Lower lobe of right lung (tissue), 2 donors: ENCODE results near the gene MAGI3. TPM values are rescaled to one million over a fixed set of nuclear protein-coding genes. Genes with fewer than 3 reads are reported as not detected.
"Not testable (repeated sequence)": the region's sequence is repeated elsewhere in the genome, so short reads cannot be mapped to it uniquely, and the experiment has no call there.

Experiments
- ATAC-seq, 2 donors: fragments of 200-7000 bp; cut with Tn5 transposase; one replicate each; pipeline ENCODE4 v1.9.1; 2020 to 2022; ENCODE audit warnings: mild to moderate bottlenecking in 2 of 2, moderate library complexity in 2 of 2
- DNase-seq: peaks from one replicate; pipeline ENCODE4 v3.0.0-alpha.2; 2020
- H3K27ac ChIP-seq: fragments of 200-600 bp; one replicate; pipeline ENCODE4 v1.8.0; 2022
- H3K27me3 ChIP-seq: fragments of 200-600 bp; one replicate; pipeline ENCODE4 v1.8.0; 2022; ENCODE audit warnings: low read depth
- H3K36me3 ChIP-seq: fragments of 200-600 bp; one replicate; pipeline ENCODE4 v1.8.0; 2022; ENCODE audit warnings: mild to moderate bottlenecking
- H3K4me1 ChIP-seq: fragments of 200-600 bp; one replicate; pipeline ENCODE4 v1.8.0; 2022
- H3K4me3 ChIP-seq: fragments of 200-600 bp; one replicate; pipeline ENCODE4 v1.8.0; 2022; ENCODE audit warnings: mild to moderate bottlenecking
- H3K9me3 ChIP-seq: fragments of 200-600 bp; one replicate; pipeline ENCODE4 v1.8.0; 2022
- intact Hi-C: fragments of 100-400 bp; cut with DNase I; formaldehyde crosslinking; loops from one replicate; pipeline ENCODE4 v1.11.0; 2022
- total RNA-seq: library from RNA; stranded (reverse); fragmentation: NEBNext Ultra II Directional; extraction: Animal tissue kit (Norgen Biotek cat#: 25700); gene quantifications from one replicate; pipeline ENCODE4 v1.2.1, GENCODE V29; 2021
- TF ChIP-seq, protein P1 (sequence below): fragments of 200-600 bp; IDR thresholded peaks from one replicate; pipeline ENCODE4 v1.8.0; 2022; ENCODE audit warnings: antibody characterized with exemption, mild to moderate bottlenecking
- donor health status: DM: no; HTN: yes; CAD: no; lungs with severe emphysema.

The MAGI3 gene
- total RNA-seq, 1 donor from 2014 or later: 69.9 TPM

DNA sequence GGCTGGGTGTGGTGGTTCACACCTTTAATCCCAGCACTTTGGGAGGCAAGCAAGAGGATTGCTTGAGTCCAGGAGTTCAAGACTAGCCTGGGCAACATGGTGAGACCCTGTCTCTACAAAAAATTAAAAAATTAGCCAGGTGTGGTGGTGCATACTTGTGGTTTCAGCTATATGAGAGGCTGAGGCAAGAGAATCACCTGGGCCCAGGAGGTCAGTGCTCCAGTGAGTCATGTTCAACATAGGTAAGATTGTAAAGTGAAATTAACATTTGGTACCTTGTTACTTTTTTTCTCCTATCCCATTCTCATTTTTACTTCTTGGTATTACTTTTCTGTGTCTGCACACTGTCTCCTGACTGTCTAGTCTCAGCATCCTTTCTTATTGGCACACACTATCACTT, 19.0 kb downstream of the MAGI3 start:
- no peak for DNase-seq
- no peaks in the 10 kb centered on the region for H3K4me1 ChIP-seq
- H3K4me3 ChIP-seq: no peak overlapping the region
- H3K36me3 ChIP-seq: no peaks in the 10 kb centered on the region
- ATAC-seq: no peak
- TF ChIP-seq, protein P1, sequence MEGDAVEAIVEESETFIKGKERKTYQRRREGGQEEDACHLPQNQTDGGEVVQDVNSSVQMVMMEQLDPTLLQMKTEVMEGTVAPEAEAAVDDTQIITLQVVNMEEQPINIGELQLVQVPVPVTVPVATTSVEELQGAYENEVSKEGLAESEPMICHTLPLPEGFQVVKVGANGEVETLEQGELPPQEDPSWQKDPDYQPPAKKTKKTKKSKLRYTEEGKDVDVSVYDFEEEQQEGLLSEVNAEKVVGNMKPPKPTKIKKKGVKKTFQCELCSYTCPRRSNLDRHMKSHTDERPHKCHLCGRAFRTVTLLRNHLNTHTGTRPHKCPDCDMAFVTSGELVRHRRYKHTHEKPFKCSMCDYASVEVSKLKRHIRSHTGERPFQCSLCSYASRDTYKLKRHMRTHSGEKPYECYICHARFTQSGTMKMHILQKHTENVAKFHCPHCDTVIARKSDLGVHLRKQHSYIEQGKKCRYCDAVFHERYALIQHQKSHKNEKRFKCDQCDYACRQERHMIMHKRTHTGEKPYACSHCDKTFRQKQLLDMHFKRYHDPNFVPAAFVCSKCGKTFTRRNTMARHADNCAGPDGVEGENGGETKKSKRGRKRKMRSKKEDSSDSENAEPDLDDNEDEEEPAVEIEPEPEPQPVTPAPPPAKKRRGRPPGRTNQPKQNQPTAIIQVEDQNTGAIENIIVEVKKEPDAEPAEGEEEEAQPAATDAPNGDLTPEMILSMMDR: no peak
- intact Hi-C loops: no loop called here
- no peak overlapping the region for H3K27ac ChIP-seq
- no peaks in the 10 kb centered on the region for H3K27me3 ChIP-seq
- H3K9me3 ChIP-seq: no peaks in the 10 kb centered on the region

DNA sequence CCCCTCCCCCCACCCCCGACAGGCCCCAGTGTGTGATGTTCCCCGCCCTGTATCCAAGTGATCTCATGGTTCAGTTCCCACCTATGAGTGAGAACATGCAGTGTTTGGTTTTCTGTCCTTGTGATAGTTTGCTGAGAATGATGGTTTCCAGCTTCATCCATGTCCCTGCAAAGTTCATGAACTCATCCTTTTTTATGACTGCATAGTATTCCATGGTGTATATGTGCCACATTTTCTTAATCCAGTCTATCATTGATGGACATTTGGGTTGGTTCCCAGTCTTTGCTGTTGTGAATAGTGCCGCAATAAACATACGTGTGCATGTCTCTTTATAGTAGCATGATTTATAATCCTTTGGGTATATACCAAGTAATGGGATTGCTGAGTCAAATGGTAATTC, 21.7 kb downstream of the MAGI3 start:
- intact Hi-C loops: not testable (repeated sequence)

DNA sequence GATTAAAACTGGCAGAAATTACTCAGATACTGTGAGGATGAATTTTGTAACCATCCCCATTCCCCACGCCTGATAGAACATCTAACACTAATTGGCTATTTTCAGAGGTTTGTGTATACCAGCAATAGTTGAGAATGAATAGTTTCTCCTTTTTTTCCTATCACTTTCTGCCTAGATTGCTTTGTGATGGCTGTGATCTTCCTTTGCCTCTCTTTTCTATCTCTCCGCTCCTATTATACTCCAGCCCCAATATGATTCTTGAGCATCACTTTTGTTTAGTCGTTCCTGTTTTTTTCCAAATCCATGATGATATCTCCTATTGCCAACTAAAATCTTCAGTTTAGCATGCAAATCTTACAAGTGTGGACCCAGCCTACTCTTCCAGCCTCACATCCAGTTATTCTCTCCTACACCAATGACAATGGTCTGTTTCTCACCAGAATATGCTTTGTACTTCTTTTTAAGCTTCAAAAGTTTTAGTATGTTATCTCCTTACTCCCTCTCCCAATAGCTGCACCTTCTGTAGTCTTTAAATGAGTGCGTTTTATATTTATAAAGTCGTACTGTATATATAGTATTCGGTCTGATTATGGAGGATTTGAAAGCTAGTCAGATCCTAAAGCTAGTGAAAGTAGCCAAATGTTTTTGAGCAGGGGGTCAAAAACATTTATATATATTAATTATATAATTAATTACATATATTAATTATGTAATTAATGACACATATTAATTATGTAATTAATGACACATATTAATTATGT, 25.2 kb downstream of the MAGI3 start:
- H3K4me3 ChIP-seq: no peak overlapping the region
- TF ChIP-seq, protein P1: no peak
- H3K36me3 ChIP-seq: no peaks in the 10 kb centered on the region
- no peak overlapping the region for H3K27ac ChIP-seq
- no peaks in the 10 kb centered on the region for H3K9me3 ChIP-seq
- H3K4me1 ChIP-seq: no peaks in the 10 kb centered on the region
- DNase-seq (no peak), ATAC-seq (no peak)
- intact Hi-C loops: no loop called here
- H3K27me3 ChIP-seq: no peaks in the 10 kb centered on the region

More for the DNA sequence above, 21.7 kb downstream of the MAGI3 start:
- not testable (repeated sequence) for DNase-seq, H3K4me1 ChIP-seq, H3K4me3 ChIP-seq, H3K27me3 ChIP-seq, ATAC-seq, H3K27ac ChIP-seq, H3K36me3 ChIP-seq, H3K9me3 ChIP-seq

DNA sequence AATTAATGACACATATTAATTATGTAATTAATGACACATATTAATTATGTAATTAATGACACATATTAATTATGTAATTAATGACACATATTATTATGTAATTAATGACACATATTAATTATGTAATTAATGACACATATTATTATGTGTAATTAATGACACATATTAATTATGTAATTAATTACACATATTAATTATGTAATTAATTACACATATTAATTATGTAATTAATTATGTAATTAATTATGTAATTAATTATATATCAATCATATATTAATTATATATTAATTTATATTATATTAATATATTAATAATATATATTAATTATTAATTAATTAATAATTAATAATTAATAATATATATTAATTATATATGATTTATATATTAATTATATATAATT, 25.8 kb downstream of the MAGI3 start:
- H3K4me1 ChIP-seq, DNase-seq, H3K9me3 ChIP-seq, H3K36me3 ChIP-seq, H3K27ac ChIP-seq, H3K27me3 ChIP-seq, intact Hi-C loops, H3K4me3 ChIP-seq, ATAC-seq: not testable (repeated sequence)

DNA sequence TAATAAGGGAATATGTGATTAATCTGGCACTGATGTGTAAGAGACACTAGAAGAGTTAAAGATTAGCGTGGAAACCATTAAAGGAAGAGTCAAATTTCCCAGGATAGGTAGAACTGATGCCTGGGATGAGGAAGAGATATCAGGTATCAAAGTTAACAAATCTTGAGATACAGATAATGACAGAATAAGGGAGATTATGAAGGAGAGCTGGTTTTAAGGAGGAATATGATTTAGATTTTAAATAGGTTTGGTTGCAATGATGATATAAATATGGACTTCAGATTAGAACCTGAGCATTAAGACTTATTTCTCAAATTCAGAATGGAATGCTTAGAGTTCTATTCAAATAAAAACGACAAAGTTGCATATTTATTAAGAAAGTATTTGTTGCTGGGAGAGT, 26.2 kb downstream of the MAGI3 start:
- H3K4me1 ChIP-seq: no peaks in the 10 kb centered on the region
- intact Hi-C loops: no loop called here
- H3K4me3 ChIP-seq: no peak overlapping the region
- no peaks in the 10 kb centered on the region for H3K27me3 ChIP-seq
- TF ChIP-seq, protein P1: no peak
- no peaks in the 10 kb centered on the region for H3K9me3 ChIP-seq
- DNase-seq (no peak), ATAC-seq (no peak)
- no peaks in the 10 kb centered on the region for H3K36me3 ChIP-seq
- no peak overlapping the region for H3K27ac ChIP-seq

DNA sequence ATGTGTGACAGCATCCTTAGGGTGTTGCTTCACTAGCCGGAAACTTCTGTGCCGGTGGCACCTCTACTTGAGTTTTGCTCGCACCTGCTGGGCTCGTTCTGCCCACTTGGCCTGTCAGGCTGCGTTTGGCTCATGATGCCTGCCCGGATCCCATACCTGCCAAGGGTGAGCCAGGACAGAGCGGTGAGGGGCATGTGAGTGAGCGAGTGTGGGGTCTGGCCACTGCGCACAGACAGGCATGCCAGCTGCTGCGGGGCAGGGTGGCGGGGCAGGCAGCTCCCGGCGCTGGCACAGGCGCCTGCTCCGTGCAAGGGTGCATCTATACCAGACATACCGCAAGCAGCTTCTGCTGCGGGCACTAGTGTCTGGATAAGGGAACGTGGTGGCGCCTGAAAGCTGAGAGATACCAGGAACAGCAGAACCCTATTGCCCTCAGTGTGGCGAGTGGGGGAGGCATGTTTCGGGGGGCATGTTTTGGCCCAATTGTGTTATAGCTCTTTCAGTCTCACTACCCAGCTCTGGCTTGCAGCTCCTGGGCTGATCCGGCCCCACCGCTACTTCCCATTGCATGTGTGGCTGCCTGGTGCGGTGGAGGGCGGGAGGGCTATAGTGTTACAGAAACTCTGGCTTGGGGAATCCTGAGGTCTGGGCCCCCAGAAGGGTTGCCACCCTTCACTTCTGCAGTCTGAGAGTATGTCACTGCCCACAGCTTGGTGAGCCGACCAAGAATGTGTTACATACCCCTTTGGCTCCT, 32.2 kb downstream of the MAGI3 start:
- no peak overlapping the region for H3K4me3 ChIP-seq
- H3K9me3 ChIP-seq: no peaks in the 10 kb centered on the region
- DNase-seq: no peak
- no peak for ATAC-seq
- TF ChIP-seq, protein P1: no peak
- no peaks in the 10 kb centered on the region for H3K27me3 ChIP-seq
- H3K27ac ChIP-seq: no peak overlapping the region
- intact Hi-C loops: no loop called here
- no peaks in the 10 kb centered on the region for H3K36me3 ChIP-seq
- no peaks in the 10 kb centered on the region for H3K4me1 ChIP-seq
